ENCODE data around the gene ZNF556. TPM values are rescaled to one million over a fixed set of nuclear protein-coding genes. Genes with fewer than 3 reads are reported as not detected.
A peak's percentile ranks its signal among the peaks of the same experiment; 100 is the strongest.
"Not testable (repeated sequence)": the region's sequence is repeated elsewhere in the genome, so short reads cannot be mapped to it uniquely, and the experiment has no call there.

The ZNF556 gene
- total and polyA plus RNA-seq, 8 donors: 0.19 to 0.58 (median 0.23) TPM; not detected in 5

GRCh38 chr19:2902590-2903218 is 35.6 kb downstream of the ZNF556 start:
- no peaks in the 10 kb centered on the region for H3K9me3 ChIP-seq
- peak in 1 of 2 donors; percentile 62 for DNase-seq
- 67 to 71% (median 70%) methylated on average over 8 to 13 of the region's 13 CpGs for WGBS, 5 donors
- H3K27ac ChIP-seq: peak overlapping the region in 4 of 5 donors; percentile 88 to 93 (median 89)
- no peaks in the 10 kb centered on the region for H3K27me3 ChIP-seq
- H3K36me3 ChIP-seq: no peaks in the 10 kb centered on the region
- H3K4me1 ChIP-seq: peaks cover 10 to 30% (median 23%) of the 10 kb centered on the region in 4 donors
- no peak for TF ChIP-seq CTCF (IDR thresholded peaks at IDR 0.05)
- no peak for TF ChIP-seq EP300 (IDR thresholded peaks at IDR 0.05)
- no peak for TF ChIP-seq POLR2AphosphoS5 (IDR thresholded peaks at IDR 0.05)
- no peak for TF ChIP-seq POLR2A (IDR thresholded peaks at IDR 0.05)
- intact Hi-C loops (cut with DNase I; ENCODE audit: low total_unique reads): no loop called here
- H3K4me3 ChIP-seq: peak overlapping the region in 2 of 4 donors; percentile 62 to 75

- H3K9me3 ChIP-seq; H3K36me3 ChIP-seq; H3K27me3 ChIP-seq; DNase-seq; H3K4me3 ChIP-seq; intact Hi-C loops (cut with DNase I; ENCODE audit: low total_unique reads): not testable (repeated sequence)
- 87 to 92% (median 89%) methylated on average over 13 of the region's 13 CpGs for WGBS, 5 donors
- Histone ChIP-seq H3K27ac (peak overlapping the region in 1 of 5 donors; percentile 93), H3K4me1 (peaks cover 10 to 30% (median 23%) of the 10 kb centered on the region in 4 donors)
These were observed 36.2 kb downstream of the ZNF556 start for GRCh38 chr19:2903326-2903725.

DNA sequence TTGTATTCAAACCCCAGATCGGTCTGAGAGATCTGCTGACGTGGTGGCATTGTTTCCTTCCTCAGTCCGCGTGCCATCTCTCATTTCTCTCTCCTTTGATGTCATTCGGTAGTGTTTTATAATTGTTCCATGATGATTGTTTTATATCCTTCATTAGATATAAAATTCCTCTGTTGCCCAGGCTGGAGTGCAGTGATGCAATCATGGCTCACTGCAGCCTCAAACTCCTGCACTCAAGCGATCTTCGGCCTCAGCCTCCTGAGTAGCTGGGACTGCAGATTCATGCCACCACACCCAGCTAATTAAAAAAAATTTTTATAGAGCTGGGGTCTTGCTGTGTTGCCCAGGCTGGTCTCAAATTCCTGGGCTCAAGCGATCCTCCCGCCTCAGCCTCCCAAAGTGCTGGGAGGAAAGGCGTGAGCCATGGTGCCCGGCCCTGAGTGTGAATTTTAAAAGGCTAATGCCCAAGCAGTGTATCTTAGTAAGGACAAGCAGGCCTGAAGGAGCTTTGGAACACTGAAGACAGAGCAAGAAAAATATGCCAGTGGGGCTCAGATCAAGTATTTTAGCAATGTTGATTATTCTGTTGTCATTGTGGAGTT is 38.9 kb downstream of the ZNF556 start:
- H3K4me3 ChIP-seq: no peak overlapping the region
- no peaks in the 10 kb centered on the region for H3K9me3 ChIP-seq
- no peaks in the 10 kb centered on the region for H3K27me3 ChIP-seq
- no peak overlapping the region for H3K27ac ChIP-seq
- no peak for TF ChIP-seq EP300 (IDR thresholded peaks at IDR 0.05)
- TF ChIP-seq POLR2A (IDR thresholded peaks at IDR 0.05): no peak
- no peak for TF ChIP-seq CTCF (IDR thresholded peaks at IDR 0.05)
- TF ChIP-seq POLR2AphosphoS5 (IDR thresholded peaks at IDR 0.05): no peak
- H3K4me1 ChIP-seq: peaks cover 10 to 24% (median 21%) of the 10 kb centered on the region in 4 donors
- intact Hi-C loops (cut with DNase I; ENCODE audit: low total_unique reads): no loop called here
- 83 to 97% (median 90%) methylated on average over 11 of the region's 11 CpGs for WGBS, 5 donors
- no peak for DNase-seq
- H3K36me3 ChIP-seq: no peaks in the 10 kb centered on the region

- Histone ChIP-seq H3K9me3 (no peaks in the 10 kb centered on the region), H3K4me3 (no peak overlapping the region), H3K27me3 (no peaks in the 10 kb centered on the region), H3K27ac (no peak overlapping the region), H3K36me3 (no peaks in the 10 kb centered on the region), H3K4me1 (peaks cover 6 to 18% (median 14%) of the 10 kb centered on the region in 4 donors)
- DNase-seq: no peak
- intact Hi-C loops (cut with DNase I; ENCODE audit: low total_unique reads): no loop called here
- TF ChIP-seq POLR2A (IDR thresholded peaks at IDR 0.05) (no peak), CTCF (IDR thresholded peaks at IDR 0.05) (no peak), POLR2AphosphoS5 (IDR thresholded peaks at IDR 0.05) (no peak), EP300 (IDR thresholded peaks at IDR 0.05) (no peak)
- 86 to 95% (median 88%) methylated on average over 16 to 20 of the region's 20 CpGs for WGBS, 5 donors
These were observed 39.6 kb downstream of the ZNF556 start for GRCh38 chr19:2906631-2907195.

Measured in stomach (tissue), 9 donors.